ENCODE data around the gene FAM163B.

- TF ChIP-seq CTCF (IDR thresholded peaks at IDR 0.05; ENCODE audit: insufficient read depth, low read length): no peak
- no peak for TF ChIP-seq POLR2AphosphoS5 (IDR thresholded peaks at IDR 0.05; ENCODE audit: low read depth)
- no peak for TF ChIP-seq REST (IDR thresholded peaks at IDR 0.05; ENCODE audit: insufficient replicate concordance, low read depth)
- TF ChIP-seq GABPA (IDR thresholded peaks at IDR 0.05; ENCODE audit: low read depth): no peak
- TF ChIP-seq SPI1 (IDR thresholded peaks at IDR 0.05; ENCODE audit: borderline replicate concordance, low read depth): no peak
Measured at GRCh38 chr9:133632806-133633680, 23.9 kb upstream of the FAM163B start.
